Measurements from ENCODE around the gene NFYA.

DNA sequence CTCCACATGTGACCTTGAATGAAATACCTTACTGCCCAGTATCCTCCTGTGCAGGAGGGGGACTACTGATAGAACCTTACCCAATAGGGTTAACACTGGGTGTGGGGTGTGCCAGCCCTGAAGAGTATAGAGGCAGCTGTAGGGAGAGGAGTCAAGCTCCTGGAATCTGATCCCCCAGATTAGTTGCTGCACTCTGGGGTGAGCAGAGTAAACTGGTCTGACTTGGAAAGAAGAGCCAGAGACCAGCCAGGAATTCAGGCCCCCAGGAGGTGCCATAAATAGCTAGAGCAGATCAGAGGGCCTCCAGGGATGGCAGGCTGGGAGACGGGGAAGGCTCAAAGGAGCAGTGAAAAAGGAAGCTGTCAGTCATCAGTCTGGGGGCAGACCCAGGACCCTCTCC lies 23.3 kb upstream of the NFYA start:
- TF ChIP-seq, protein P1, sequence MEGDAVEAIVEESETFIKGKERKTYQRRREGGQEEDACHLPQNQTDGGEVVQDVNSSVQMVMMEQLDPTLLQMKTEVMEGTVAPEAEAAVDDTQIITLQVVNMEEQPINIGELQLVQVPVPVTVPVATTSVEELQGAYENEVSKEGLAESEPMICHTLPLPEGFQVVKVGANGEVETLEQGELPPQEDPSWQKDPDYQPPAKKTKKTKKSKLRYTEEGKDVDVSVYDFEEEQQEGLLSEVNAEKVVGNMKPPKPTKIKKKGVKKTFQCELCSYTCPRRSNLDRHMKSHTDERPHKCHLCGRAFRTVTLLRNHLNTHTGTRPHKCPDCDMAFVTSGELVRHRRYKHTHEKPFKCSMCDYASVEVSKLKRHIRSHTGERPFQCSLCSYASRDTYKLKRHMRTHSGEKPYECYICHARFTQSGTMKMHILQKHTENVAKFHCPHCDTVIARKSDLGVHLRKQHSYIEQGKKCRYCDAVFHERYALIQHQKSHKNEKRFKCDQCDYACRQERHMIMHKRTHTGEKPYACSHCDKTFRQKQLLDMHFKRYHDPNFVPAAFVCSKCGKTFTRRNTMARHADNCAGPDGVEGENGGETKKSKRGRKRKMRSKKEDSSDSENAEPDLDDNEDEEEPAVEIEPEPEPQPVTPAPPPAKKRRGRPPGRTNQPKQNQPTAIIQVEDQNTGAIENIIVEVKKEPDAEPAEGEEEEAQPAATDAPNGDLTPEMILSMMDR (IDR thresholded peaks at IDR 0.05), result no peak
- TF ChIP-seq EP300 (IDR thresholded peaks at IDR 0.05), result no peak

All from tibial nerve (tissue), 4 donors.